CD4-positive, alpha-beta T cell (primary cell): ENCODE results near the gene GZF1. TPM values are rescaled to one million over a fixed set of nuclear protein-coding genes. Genes with fewer than 3 reads are reported as not detected.

Experiments used
- ATAC-seq: fragments of 200-7000 bp; cut with Tn5 transposase; one replicate; pipeline ENCODE4 v1.10.0; 2022; ENCODE audit warnings: mild to moderate bottlenecking; ENCODE audit not compliant: poor library complexity
- CTCF ChIA-PET: fragments of 350-600 bp; sonication (Branson Sonifier 250); formaldehyde crosslinking; loops from one replicate; lab custom pipeline; 2021; ENCODE audit warnings: antibody characterized with exemption, inconsistent platforms; lab: Charles Lee
- POLR2A ChIA-PET: fragments of 350-600 bp; sonication (Branson Sonifier 250); formaldehyde crosslinking; loops from one replicate; lab custom pipeline; 2021; ENCODE audit warnings: antibody characterized with exemption, inconsistent platforms; lab: Charles Lee
- DNase-seq, 14 experiments: peaks; one replicate each; pipeline ENCODE4 v3.0.0-alpha.2; 2013 to 2020; ENCODE audit warnings: mixed read lengths in 2 of 14
- H3K27ac ChIP-seq, 2 donors: one replicate each; pipeline versions ENCODE4 v1.5.1 to v1.7.0; 2013; ENCODE audit warnings: low read length in 2 of 2, low read depth in 1 of 2, mild to moderate bottlenecking in 1 of 2
- H3K27me3 ChIP-seq, 2 experiments: 1 replicate in 1 of 2; 2 replicates in 1 of 2; pipeline versions ENCODE4 v1.6.1 to v1.7.0; 2013; ENCODE audit warnings: low read length in 2 of 2, control low read depth in 1 of 2, mild to moderate bottlenecking in 1 of 2, moderate library complexity in 1 of 2; ENCODE audit not compliant: insufficient read depth in 2 of 2, control insufficient read depth in 1 of 2
- H3K36me3 ChIP-seq: one replicate; pipeline ENCODE4 v1.6.1; 2013; ENCODE audit warnings: low read length, control low read depth; ENCODE audit not compliant: insufficient read depth
- H3K4me1 ChIP-seq: one replicate; pipeline ENCODE4 v1.6.1; 2013; ENCODE audit warnings: low read length, control low read depth; ENCODE audit not compliant: insufficient read depth
- H3K4me3 ChIP-seq: one replicate; pipeline ENCODE4 v1.5.1; 2013; ENCODE audit warnings: mild to moderate bottlenecking, low read length, moderate library complexity
- H3K9me3 ChIP-seq, 2 experiments: 1 replicate in 1 of 2; 2 replicates in 1 of 2; pipeline versions ENCODE4 v1.6.1 to v1.7.0; 2013; ENCODE audit warnings: low read length in 2 of 2, mild to moderate bottlenecking in 2 of 2, control low read depth in 1 of 2, moderate library complexity in 1 of 2; ENCODE audit not compliant: control insufficient read depth in 1 of 2, insufficient read depth in 1 of 2
- H3K27ac Mint-ChIP-seq: one replicate; pipeline ENCODE4 v1.8.0; 2020; ENCODE audit warnings: mixed read lengths
- H3K27me3 Mint-ChIP-seq: one replicate; pipeline ENCODE4 v1.8.0; 2021; ENCODE audit warnings: mixed read lengths
- H3K36me3 Mint-ChIP-seq: one replicate; pipeline ENCODE4 v1.8.0; 2021; ENCODE audit warnings: low read depth, mixed read lengths
- H3K4me1 Mint-ChIP-seq: one replicate; pipeline ENCODE4 v1.8.0; 2021; ENCODE audit warnings: low read depth, mixed read lengths
- H3K4me3 Mint-ChIP-seq: one replicate; pipeline ENCODE4 v1.8.0; 2020; ENCODE audit warnings: mild to moderate bottlenecking, mixed read lengths
- H3K9me3 Mint-ChIP-seq: one replicate; pipeline ENCODE4 v1.8.0; 2020; ENCODE audit warnings: mixed read lengths
- CTCF ChIP-seq: fragments of 200-600 bp; IDR thresholded peaks from one replicate; pipeline ENCODE4 v1.8.0; 2022; ENCODE audit warnings: antibody characterized with exemption, mild to moderate bottlenecking
- intact Hi-C, 2 experiments: fragments of 100-400 bp; cut with DNase I in 1 of 2; cut with micrococcal nuclease in 1 of 2; formaldehyde crosslinking; loops; one replicate each; pipeline versions ENCODE4 v1.15.1 to v1.9.0; 2023 to 2025; cut with DNase I, micrococcal nuclease
- total RNA-seq, 174 experiments: library from RNA in 2 of 174; stranded (reverse) in 2 of 174; gene quantifications; one replicate each; pipeline ENCODE4 v1.2.3 and lab custom pipeline; 2021 to 2026

GZF1 gene
- total RNA-seq, 2 experiments from 2014 or later, result 38.1 to 43.6 TPM

- intact Hi-C loops, result loop anchor here in 1 of 2 experiments (5.0 to 10.0 kb wide), 2 partner anchors 644 to 1612 kb away; no protein-coding TSS in a partner anchor
- Mint-ChIP-seq H3K36me3 (no peaks in the 10 kb centered on the region), H3K9me3 (no peaks in the 10 kb centered on the region), H3K27ac (no peak overlapping the region), H3K4me3 (no peak overlapping the region), H3K4me1 (no peaks in the 10 kb centered on the region), H3K27me3 (no peaks in the 10 kb centered on the region)
- ATAC-seq (no peak), DNase-seq (no peak)
- Histone ChIP-seq H3K9me3 (no peaks in the 10 kb centered on the region), H3K27ac (no peak overlapping the region), H3K36me3 (no peaks in the 10 kb centered on the region), H3K4me3 (no peak overlapping the region), H3K4me1 (peaks cover 3% of the 10 kb centered on the region), H3K27me3 (no peaks in the 10 kb centered on the region)
- POLR2A ChIA-PET, result interaction anchor here (0.9 kb wide), 1 partner anchor 13 kb away, joined by 3 read pairs; the partner anchor contains the start of gene NXT1
- CTCF ChIA-PET, result no interaction called here
- no peak for TF ChIP-seq CTCF
Measured at GRCh38 chr20:23336476-23336875, 25.5 kb upstream of the GZF1 start.

GRCh38 chr20:23337312-23337711 is 24.7 kb upstream of the GZF1 start:
- Mint-ChIP-seq H3K36me3 (no peaks in the 10 kb centered on the region), H3K9me3 (no peaks in the 10 kb centered on the region), H3K4me1 (no peaks in the 10 kb centered on the region), H3K4me3 (no peak overlapping the region), H3K27me3 (no peaks in the 10 kb centered on the region), H3K27ac (no peak overlapping the region)
- intact Hi-C loops, result loop anchor here in 1 of 2 experiments (5.0 to 10.0 kb wide), 2 partner anchors 645 to 1613 kb away; no protein-coding TSS in a partner anchor
- POLR2A ChIA-PET, result no interaction called here
- Histone ChIP-seq H3K36me3 (no peaks in the 10 kb centered on the region), H3K27me3 (no peaks in the 10 kb centered on the region), H3K27ac (no peak overlapping the region), H3K4me3 (no peak overlapping the region), H3K4me1 (peaks cover 3% of the 10 kb centered on the region), H3K9me3 (no peaks in the 10 kb centered on the region)
- no peak for TF ChIP-seq CTCF
- ATAC-seq (no peak), DNase-seq (no peak)
- CTCF ChIA-PET, result no interaction called here

GRCh38 chr20:23339986-23340385 is 22.0 kb upstream of the GZF1 start:
- no peak overlapping the region for H3K27ac ChIP-seq
- no peaks in the 10 kb centered on the region for H3K9me3 Mint-ChIP-seq
- POLR2A ChIA-PET, result no interaction called here
- H3K36me3 ChIP-seq, result no peaks in the 10 kb centered on the region
- H3K27me3 ChIP-seq, result no peaks in the 10 kb centered on the region
- no peaks in the 10 kb centered on the region for H3K9me3 ChIP-seq
- H3K36me3 Mint-ChIP-seq, result no peaks in the 10 kb centered on the region
- CTCF ChIA-PET, result no interaction called here
- ATAC-seq (no peak), DNase-seq (no peak)
- no peaks in the 10 kb centered on the region for H3K4me1 Mint-ChIP-seq
- intact Hi-C loops, result loop anchor here in 1 of 2 experiments (5.0 to 10.0 kb wide), 2 partner anchors 648 to 1615 kb away; no protein-coding TSS in a partner anchor
- H3K27me3 Mint-ChIP-seq, result no peaks in the 10 kb centered on the region
- TF ChIP-seq CTCF, result no peak
- no peaks in the 10 kb centered on the region for H3K4me1 ChIP-seq
- no peak overlapping the region for H3K4me3 Mint-ChIP-seq
- no peak overlapping the region for H3K4me3 ChIP-seq
- H3K27ac Mint-ChIP-seq, result no peak overlapping the region
